Heart left ventricle (tissue), 13 donors: Measurements from ENCODE around the gene MAP1LC3A.

Source experiments
- POLR2A ChIP-seq, 2 donors: fragments of 450-650 bp; IDR thresholded peaks; one replicate each; pipeline ENCODE4 v1.6.1; 2017; ENCODE audit warnings: antibody characterized with exemption in 2 of 2, mild to moderate bottlenecking in 2 of 2, moderate library complexity in 2 of 2
- TF ChIP-seq, protein P1 (sequence below), 12 donors: fragments of 200-600 bp; sonication (generic) in 4 of 12; IDR thresholded peaks; one replicate each; pipeline versions ENCODE4 v1.5.0 to v1.8.0; 2018 to 2022; ENCODE audit warnings: antibody characterized with exemption in 12 of 12, mild to moderate bottlenecking in 5 of 12
- donor health status: ischemic (EF 13 %, LVEDD 7.1; RV severe dilation, severe dysfunction).
- donor health status: DM: no; HTN: yes; CAD: no.
- donor health status: DM: no; HTN: no; CAD: no.
- donor health status: ischemic (EF 25% LVEDD 6.9; RV normal size, moderate dysfunction).
- donor health status: ischemic (EF 25% LVEDD 5.7; RV mildly dilated, moderate dysfunction).
- donor health status: ischemic (EF 35%, LVEDD 5.7; RV mildly dilated, moderate dysfunction).
- donor health status: nonischemic (EF 11% LVEDD 7.7; RV severe dilation, severe dysfunction).
- donor health status: DM: yes; HTN: yes; CAD: no.
- donor health status: PGD.
- donor health status: ischemic (EF 29% LVEDD 5.4; RV normal size, mild dysfunction).
- donor health status: nonischemic (EF 23%, LVEDD 6.1; RV moderate dilation, normal function).

DNA sequence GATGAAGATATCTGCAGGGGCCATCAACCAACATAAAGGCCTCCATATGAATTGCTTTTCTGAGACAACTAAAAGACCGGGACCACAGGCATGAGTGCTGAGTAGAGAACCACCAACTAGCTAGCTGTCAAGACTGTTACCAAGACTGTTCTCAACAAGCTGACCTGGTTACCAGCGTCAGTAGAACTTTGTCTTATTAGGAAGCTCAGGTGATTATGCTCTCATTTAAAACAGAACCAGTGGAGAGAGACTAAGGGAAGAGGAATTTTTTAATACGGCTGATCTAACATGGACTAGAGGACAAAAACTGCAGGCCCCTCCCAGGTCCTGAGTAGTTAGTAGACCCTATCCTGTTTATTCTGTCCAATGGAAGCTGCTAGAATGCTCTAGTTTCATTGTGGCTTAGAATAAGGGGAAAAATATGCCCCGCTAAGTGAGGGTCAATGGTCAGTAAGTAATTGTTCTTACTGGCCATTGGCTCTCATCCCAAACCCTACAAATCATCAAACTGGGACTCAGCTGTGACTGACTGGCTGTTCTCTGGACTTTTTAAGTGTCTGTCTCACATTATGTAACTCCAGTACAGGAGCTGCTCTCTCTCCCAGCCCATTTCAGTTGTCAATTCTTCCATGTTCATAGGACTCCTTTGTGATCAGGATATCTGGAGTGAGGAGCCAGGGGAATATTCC is 46.1 kb upstream of the MAP1LC3A start:
- TF ChIP-seq, protein P1, sequence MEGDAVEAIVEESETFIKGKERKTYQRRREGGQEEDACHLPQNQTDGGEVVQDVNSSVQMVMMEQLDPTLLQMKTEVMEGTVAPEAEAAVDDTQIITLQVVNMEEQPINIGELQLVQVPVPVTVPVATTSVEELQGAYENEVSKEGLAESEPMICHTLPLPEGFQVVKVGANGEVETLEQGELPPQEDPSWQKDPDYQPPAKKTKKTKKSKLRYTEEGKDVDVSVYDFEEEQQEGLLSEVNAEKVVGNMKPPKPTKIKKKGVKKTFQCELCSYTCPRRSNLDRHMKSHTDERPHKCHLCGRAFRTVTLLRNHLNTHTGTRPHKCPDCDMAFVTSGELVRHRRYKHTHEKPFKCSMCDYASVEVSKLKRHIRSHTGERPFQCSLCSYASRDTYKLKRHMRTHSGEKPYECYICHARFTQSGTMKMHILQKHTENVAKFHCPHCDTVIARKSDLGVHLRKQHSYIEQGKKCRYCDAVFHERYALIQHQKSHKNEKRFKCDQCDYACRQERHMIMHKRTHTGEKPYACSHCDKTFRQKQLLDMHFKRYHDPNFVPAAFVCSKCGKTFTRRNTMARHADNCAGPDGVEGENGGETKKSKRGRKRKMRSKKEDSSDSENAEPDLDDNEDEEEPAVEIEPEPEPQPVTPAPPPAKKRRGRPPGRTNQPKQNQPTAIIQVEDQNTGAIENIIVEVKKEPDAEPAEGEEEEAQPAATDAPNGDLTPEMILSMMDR (IDR thresholded peaks at IDR 0.05) = no peak
- TF ChIP-seq POLR2A (IDR thresholded peaks at IDR 0.05) = no peak
